Adrenal gland (tissue), 12 donors: ENCODE results near the gene UMPS. TPM values are rescaled to one million over a fixed set of nuclear protein-coding genes. Genes with fewer than 3 reads are reported as not detected.

ENCODE experiments used
- DNase-seq, 7 donors: peaks; one replicate each; pipeline ENCODE4 v3.0.0-alpha.2; 2019 to 2020
- H3K27ac ChIP-seq, 5 donors: fragments of 200-600 bp; sonication (generic) in 4 of 5; 1 replicate in 3 of 5; 2 replicates in 2 of 5; pipeline versions ENCODE4 v1.5.1 to v1.8.0; 2016 to 2020; ENCODE audit warnings: mild to moderate bottlenecking in 1 of 5
- H3K27me3 ChIP-seq: fragments of 200-600 bp; 2 replicates; pipeline ENCODE4 v1.8.0; 2021
- H3K36me3 ChIP-seq, 2 donors: fragments of 200-600 bp; replicated peaks in 1 of 2; 1 replicate in 1 of 2; 2 replicates in 1 of 2; pipeline versions ENCODE4 v1.5.1 to v1.8.0; 2018 to 2022
- H3K4me1 ChIP-seq, 2 donors: fragments of 200-600 bp; replicated peaks in 1 of 2; 1 replicate in 1 of 2; 2 replicates in 1 of 2; pipeline versions ENCODE4 v1.5.1 to v1.8.0; 2018 to 2021
- H3K4me3 ChIP-seq, 4 donors: fragments of 200-600 bp; sonication (generic) in 3 of 4; one replicate each; pipeline ENCODE4 v1.5.1; 2016 to 2018
- H3K9me3 ChIP-seq, 3 donors: fragments of 200-600 bp; sonication (generic) in 1 of 3; replicated peaks in 1 of 3; 1 replicate in 2 of 3; 2 replicates in 1 of 3; pipeline versions ENCODE4 v1.5.1 to v1.8.0; 2016 to 2021
- CTCF ChIP-seq, 6 experiments: fragments of 450-650 bp in 4 of 6; fragments of 200-600 bp in 2 of 6; sonication (generic) in 1 of 6; IDR thresholded peaks; 1 replicate in 5 of 6; 2 replicates in 1 of 6; pipeline versions ENCODE4 v1.5.1 to v1.8.0; 2016 to 2021; ENCODE audit warnings: antibody characterized with exemption in 6 of 6, mild to moderate bottlenecking in 2 of 6, moderate library complexity in 1 of 6
- POLR2A ChIP-seq, 2 donors: fragments of 450-650 bp; IDR thresholded peaks; one replicate each; pipeline ENCODE4 v1.6.1; 2017; ENCODE audit warnings: antibody characterized with exemption in 2 of 2, mild to moderate bottlenecking in 2 of 2, moderate library complexity in 1 of 2
- WGBS, 4 donors: extraction: QIAGEN DNeasy Blood & Tissue Kit in 2 of 4; methylation state at CpG; one replicate each; pipeline versions ENCODE4 v1.1.5 to v1.1.7; 2013 to 2017; 5-methylcytosine and 5-hydroxymethylcytosine counted together
- intact Hi-C, 2 donors: fragments of 100-400 bp; cut with DNase I; formaldehyde crosslinking; loops; one replicate each; pipeline versions ENCODE4 v1.14.1 to v1.15.0; 2022 to 2023
- microRNA counts, 2 donors: library from miRNA; unstranded; fragments of <30 nt; microRNA quantifications; one replicate each; lab custom pipeline; 2016
- microRNA-seq, 3 donors: library from miRNA; unstranded; fragments of <30 nt; microRNA quantifications; one replicate each; pipeline ENCODE4, GENCODE V29; 2017 to 2020
- polyA plus RNA-seq, 3 donors: library from polyadenylated mRNA; stranded (reverse); fragments of 200-250 nt in 2 of 3; fragments of 350-450 nt in 1 of 3; fragmentation: Illumina TruSeq in 1 of 3; extraction: RNeasy Lipid Tissue Mini Kit (QIAGEN cat#74804) in 1 of 3; gene quantifications; one replicate each; pipeline ENCODE4 v1.2.3, GENCODE V29; 2013 to 2014
- small RNA-seq, 2 donors: library from RNA; depleted of rRNA; stranded (forward); fragments of <200 nt; gene quantifications; one replicate each; pipeline ENCODE3, GENCODE V24; 2016
- total RNA-seq, 9 donors: library from RNA; depleted of rRNA in 4 of 9; stranded (reverse); fragments of >200 nt in 4 of 9; fragments of 120-200 nt in 1 of 9; fragmentation: NEBNext Ultra II Directional in 1 of 9; extraction: Animal tissue kit (Norgen Biotek cat#: 25700) in 1 of 9; gene quantifications; one replicate each; pipeline versions ENCODE4 v1.1.0 to v1.2.4, GENCODE V29; 2013 to 2023
- donor health status: healthy with polysubstance abuse.
- donor health status: Bipolar disorder and iron deficiency.
- donor health status: DM: yes; HTN: yes; CAD: no.
- donor health status: DM: no; HTN: no; CAD: no.
- donor health status: DM: no; HTN: no; CAD: no.
- donor health status: DM: yes; HTN: yes; CAD: no.

UMPS gene
- total and polyA plus RNA-seq, 12 donors = 8.8 to 45.9 (median 26.8) TPM

DNA sequence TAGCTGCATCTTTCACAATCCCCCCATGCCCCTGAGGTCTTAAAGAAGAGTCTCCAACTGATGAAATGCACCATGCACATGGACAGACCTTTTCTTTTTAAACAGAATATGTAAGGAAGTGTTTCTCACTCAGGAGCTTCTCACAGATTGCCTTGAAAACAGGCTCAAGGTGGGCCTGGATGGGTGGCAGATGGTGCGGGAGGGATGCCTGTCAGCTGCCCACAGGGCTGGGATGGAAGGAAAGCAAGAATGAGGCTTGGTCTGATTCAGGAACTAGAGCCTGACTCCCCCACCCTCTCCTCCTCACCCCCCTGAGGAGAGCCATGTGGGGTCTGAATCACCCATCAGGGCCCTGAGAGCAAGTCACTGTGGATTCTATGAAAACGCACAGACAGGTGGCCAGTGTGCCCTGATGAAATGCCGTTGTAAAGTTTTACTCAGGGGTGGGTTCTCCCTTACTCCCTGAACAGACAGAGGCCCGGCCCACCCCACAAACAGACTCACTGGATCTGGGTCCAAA lies 67.2 kb downstream of the UMPS start:
- H3K27me3 ChIP-seq = no peaks in the 10 kb centered on the region
- no peak overlapping the region for H3K4me3 ChIP-seq
- no peak for TF ChIP-seq CTCF (IDR thresholded peaks at IDR 0.05)
- TF ChIP-seq POLR2A (IDR thresholded peaks at IDR 0.05) = no peak
- no peak for DNase-seq
- H3K36me3 ChIP-seq = peaks cover 0 to 12% of the 10 kb centered on the region in 2 donors
- 75 to 98% (median 86%) methylated on average over 3 to 4 of the region's 4 CpGs for WGBS, 4 donors
- H3K27ac ChIP-seq = no peak overlapping the region
- intact Hi-C loops = no loop called here
- no peaks in the 10 kb centered on the region for H3K9me3 ChIP-seq
- peaks cover 19 to 35% of the 10 kb centered on the region in 2 donors for H3K4me1 ChIP-seq

MicroRNAs within 50 kb of the gene (microRNA counts, 767-probe panel; counts per million panel counts)
- microRNA hsa-miR-544b (lab: Ali Mortazavi, UCI) = 0 counts per million in 2 donors

Small RNAs within 50 kb of the gene (microRNA-seq; reads per million reads assigned to microRNA genes)
- 0 to 0.85 (median 0) reads per million in 3 donors for gene MIR544B

Small RNAs within 50 kb of the gene (small RNA-seq; reads per million reads assigned to genes)
- 0 reads per million in 2 donors for gene MIR544B

Other genes with a start within 250 kb of the UMPS start
- 100 to 1,000 TPM in 6 of 9 donors, 10 to 100 TPM in 2, 1 to 10 TPM in 1; 9.4 to 404 (median 106) TPM for gene ITGB5, start 156.9 kb downstream of the UMPS start, total RNA-seq
- gene ITGB5, start 156.9 kb downstream of the UMPS start, polyA plus RNA-seq = 10 to 100 TPM; 22.8 to 30.8 (median 25.6) TPM
- gene MUC13, start 204.3 kb downstream of the UMPS start, total RNA-seq = 1 to 10 TPM in 1 of 9 donors, under 1 TPM in 3, not detected in 5; 0.06 to 1.5 (median 0.24) TPM
- 1 to 10 TPM in 1 of 3 donors, under 1 TPM in 2; 0.08 to 2.6 (median 0.10) TPM for gene MUC13, start 204.3 kb downstream of the UMPS start, polyA plus RNA-seq